ENCODE results near the gene ARRDC4. TPM values are rescaled to one million over a fixed set of nuclear protein-coding genes. Genes with fewer than 3 reads are reported as not detected.

The ARRDC4 gene
- total and polyA plus RNA-seq, 8 donors: 12.7 to 29.5 (median 17.4) TPM

DNA sequence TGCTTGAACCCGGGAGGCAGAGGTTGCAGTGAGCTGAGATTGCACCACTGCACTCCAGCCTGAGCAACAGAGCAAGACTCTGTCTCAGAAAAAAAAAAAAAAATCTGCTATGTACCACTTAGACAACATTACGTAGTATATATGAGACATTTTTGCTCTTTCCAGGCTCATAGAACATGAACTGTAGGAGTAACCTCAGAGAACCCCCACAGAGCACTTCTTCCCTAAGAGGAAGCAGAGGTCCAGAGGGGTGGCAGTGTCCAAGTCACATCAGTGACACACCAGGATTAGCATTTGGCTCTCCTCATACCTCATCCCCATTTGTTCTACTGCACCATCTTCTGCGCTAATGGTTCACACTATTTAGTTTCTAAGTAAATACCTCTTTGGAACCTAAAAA, 33.7 kb downstream of the ARRDC4 start:
- H3K9me3 ChIP-seq: no peaks in the 10 kb centered on the region
- no peak overlapping the region for H3K27ac ChIP-seq
- no peak for ATAC-seq
- intact Hi-C loops (cut with DNase I): no loop called here
- TF ChIP-seq, protein P1, sequence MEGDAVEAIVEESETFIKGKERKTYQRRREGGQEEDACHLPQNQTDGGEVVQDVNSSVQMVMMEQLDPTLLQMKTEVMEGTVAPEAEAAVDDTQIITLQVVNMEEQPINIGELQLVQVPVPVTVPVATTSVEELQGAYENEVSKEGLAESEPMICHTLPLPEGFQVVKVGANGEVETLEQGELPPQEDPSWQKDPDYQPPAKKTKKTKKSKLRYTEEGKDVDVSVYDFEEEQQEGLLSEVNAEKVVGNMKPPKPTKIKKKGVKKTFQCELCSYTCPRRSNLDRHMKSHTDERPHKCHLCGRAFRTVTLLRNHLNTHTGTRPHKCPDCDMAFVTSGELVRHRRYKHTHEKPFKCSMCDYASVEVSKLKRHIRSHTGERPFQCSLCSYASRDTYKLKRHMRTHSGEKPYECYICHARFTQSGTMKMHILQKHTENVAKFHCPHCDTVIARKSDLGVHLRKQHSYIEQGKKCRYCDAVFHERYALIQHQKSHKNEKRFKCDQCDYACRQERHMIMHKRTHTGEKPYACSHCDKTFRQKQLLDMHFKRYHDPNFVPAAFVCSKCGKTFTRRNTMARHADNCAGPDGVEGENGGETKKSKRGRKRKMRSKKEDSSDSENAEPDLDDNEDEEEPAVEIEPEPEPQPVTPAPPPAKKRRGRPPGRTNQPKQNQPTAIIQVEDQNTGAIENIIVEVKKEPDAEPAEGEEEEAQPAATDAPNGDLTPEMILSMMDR (IDR thresholded peaks at IDR 0.05): no peak
- H3K4me3 ChIP-seq: no peak overlapping the region
- H3K4me1 ChIP-seq: no peaks in the 10 kb centered on the region
- DNase-seq: no peak
- H3K27me3 ChIP-seq: no peaks in the 10 kb centered on the region
- no peaks in the 10 kb centered on the region for H3K36me3 ChIP-seq

DNA sequence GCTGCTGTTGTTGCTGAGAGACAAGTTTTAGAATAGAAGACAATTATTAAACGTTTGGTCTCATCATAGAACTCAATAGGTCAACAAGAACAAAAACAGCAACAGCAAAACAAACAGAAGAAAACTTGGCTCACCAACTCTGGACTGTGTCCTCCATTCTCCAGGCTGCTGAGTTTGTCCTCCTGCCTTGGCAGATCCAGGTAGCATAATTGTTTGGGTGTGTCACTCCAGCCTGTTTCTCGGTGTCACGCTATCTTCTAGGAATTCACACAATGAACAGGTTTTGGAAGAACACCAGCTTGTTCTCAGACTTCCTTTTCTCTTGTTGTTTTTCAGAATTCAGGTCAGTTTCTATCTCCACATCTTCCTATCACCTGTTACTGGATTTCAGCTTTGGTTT, 34.7 kb downstream of the ARRDC4 start:
- Histone ChIP-seq H3K9me3 (no peaks in the 10 kb centered on the region), H3K4me1 (no peaks in the 10 kb centered on the region), H3K27me3 (no peaks in the 10 kb centered on the region), H3K36me3 (no peaks in the 10 kb centered on the region), H3K4me3 (no peak overlapping the region), H3K27ac (no peak overlapping the region)
- TF ChIP-seq, protein P1 (IDR thresholded peaks at IDR 0.05): no peak
- intact Hi-C loops (cut with DNase I): no loop called here
- DNase-seq (no peak), ATAC-seq (no peak)

DNA sequence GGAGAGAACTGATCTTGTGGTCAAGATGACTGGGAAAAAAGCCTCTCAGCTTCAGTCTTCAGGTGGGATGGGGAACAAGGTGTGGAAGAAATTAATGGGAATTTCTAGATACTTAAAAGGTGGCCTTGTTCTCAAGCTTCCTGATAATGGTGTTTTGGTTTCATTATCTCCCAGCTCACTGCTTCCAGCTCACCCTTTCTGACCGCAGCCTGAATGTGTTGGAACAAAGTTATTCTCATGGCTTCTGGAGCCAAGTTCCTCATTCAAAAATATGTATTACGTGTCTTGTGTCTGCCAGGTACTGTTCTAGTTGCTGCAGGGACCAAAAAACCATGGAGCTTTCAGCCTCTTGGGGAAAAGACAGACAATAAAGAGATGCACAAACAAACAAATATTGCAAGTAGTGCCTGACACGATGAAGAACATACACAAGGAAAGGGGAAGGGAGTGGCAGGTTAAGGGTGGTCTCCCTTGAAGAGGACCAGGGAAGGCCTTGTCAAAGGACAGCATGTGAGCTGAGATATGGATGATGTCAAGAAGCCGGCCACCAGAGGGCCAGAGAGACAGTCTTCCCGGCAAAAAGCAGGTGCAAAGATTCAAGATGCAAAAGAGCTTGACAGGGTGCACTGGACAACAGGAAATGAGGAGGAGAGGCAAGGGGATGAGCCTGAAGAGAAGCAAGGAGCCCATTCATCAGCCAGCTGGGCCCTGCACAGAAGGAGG, 35.5 kb downstream of the ARRDC4 start:
- intact Hi-C loops (cut with DNase I): no loop called here
- TF ChIP-seq, protein P1 (IDR thresholded peaks at IDR 0.05): no peak
- Histone ChIP-seq H3K27ac (no peak overlapping the region), H3K36me3 (no peaks in the 10 kb centered on the region), H3K4me3 (no peak overlapping the region), H3K27me3 (no peaks in the 10 kb centered on the region), H3K9me3 (no peaks in the 10 kb centered on the region), H3K4me1 (no peaks in the 10 kb centered on the region)
- ATAC-seq (no peak), DNase-seq (no peak)

DNA sequence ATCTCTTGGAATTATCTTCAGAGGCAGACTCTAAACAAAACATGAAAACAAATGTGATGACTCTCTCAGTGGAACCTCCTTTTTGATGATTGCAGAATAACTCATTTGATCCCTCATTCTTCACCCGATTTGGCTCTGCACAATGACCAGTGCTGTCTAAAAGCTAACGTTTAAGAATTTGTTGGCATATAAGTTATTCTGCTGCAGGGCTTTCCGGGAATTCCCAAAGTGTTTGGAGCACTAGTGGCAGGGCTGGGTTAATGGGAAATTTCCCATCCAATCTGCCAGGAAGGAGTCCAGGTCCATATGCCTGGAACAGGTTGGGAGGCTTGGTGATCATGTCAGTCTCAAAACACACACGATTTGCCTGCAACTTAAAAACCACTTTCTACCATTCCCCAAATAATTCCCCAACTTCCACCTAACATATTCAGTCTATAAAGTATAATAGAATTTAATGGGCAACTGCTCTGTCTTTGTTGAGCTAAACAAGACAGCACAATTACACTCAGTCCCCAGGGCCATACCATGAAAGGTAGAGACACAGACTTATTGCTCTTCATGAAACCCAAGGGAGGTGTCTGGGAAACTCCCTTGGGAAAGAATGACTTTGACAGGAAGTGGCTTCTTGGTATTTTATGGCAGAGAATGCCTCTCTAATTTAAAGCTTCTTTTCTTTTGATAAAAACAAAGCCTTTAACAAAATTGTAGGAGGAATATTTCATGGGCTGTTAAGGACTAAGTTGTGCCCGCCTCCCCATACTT, 38.0 kb downstream of the ARRDC4 start:
- no peaks in the 10 kb centered on the region for H3K9me3 ChIP-seq
- H3K36me3 ChIP-seq: no peaks in the 10 kb centered on the region
- H3K27ac ChIP-seq: no peak overlapping the region
- no peak for DNase-seq
- ATAC-seq: no peak
- H3K4me1 ChIP-seq: no peaks in the 10 kb centered on the region
- intact Hi-C loops (cut with DNase I): no loop called here
- no peaks in the 10 kb centered on the region for H3K27me3 ChIP-seq
- TF ChIP-seq, protein P1 (IDR thresholded peaks at IDR 0.05): no peak
- no peak overlapping the region for H3K4me3 ChIP-seq

All from left lung (tissue), 10 donors.